Trophoblast cell (in vitro differentiated cells and primary cell): Measurements from ENCODE around the gene TARBP1.

ENCODE experiments used
- DNase-seq, 2 donors: peaks; one replicate each; pipeline ENCODE4 v3.0.0-alpha.2; 2016
- H2AFZ ChIP-seq: 2 replicates; pipeline ENCODE4 v1.6.1; 2013; ENCODE audit warnings: low read length, moderate library complexity, mild to moderate bottlenecking; ENCODE audit not compliant: insufficient read depth, poor library complexity
- H2AK5ac ChIP-seq: 2 replicates; pipeline ENCODE4 v1.6.1; 2013; ENCODE audit warnings: mild to moderate bottlenecking, low read length
- H2BK120ac ChIP-seq: 2 replicates; pipeline ENCODE4 v1.6.1; 2013; ENCODE audit warnings: low read length, mild to moderate bottlenecking, moderate library complexity; ENCODE audit not compliant: insufficient read depth, poor library complexity
- H2BK12ac ChIP-seq: 2 replicates; pipeline ENCODE4 v1.6.1; 2013; ENCODE audit warnings: mild to moderate bottlenecking, low read length, moderate library complexity
- H2BK5ac ChIP-seq: 2 replicates; pipeline ENCODE4 v1.6.1; 2013; ENCODE audit warnings: low read length, low read depth, moderate library complexity, mild to moderate bottlenecking; ENCODE audit not compliant: poor library complexity
- H3K14ac ChIP-seq: 2 replicates; pipeline ENCODE4 v1.6.1; 2013; ENCODE audit warnings: mild to moderate bottlenecking, low read length
- H3K18ac ChIP-seq: 2 replicates; pipeline ENCODE4 v1.6.1; 2013; ENCODE audit warnings: mild to moderate bottlenecking, low read length
- H3K23ac ChIP-seq: 2 replicates; pipeline ENCODE4 v1.6.1; 2013; ENCODE audit warnings: low read length
- H3K27ac ChIP-seq: 2 replicates; pipeline ENCODE4 v1.5.1; 2013; ENCODE audit warnings: low read depth, mild to moderate bottlenecking, inconsistent platforms, low read length, moderate library complexity
- H3K27me3 ChIP-seq: 2 replicates; pipeline ENCODE4 v1.6.1; 2013; ENCODE audit warnings: inconsistent platforms, mild to moderate bottlenecking, low read length, moderate library complexity; ENCODE audit not compliant: insufficient read depth
- H3K36me3 ChIP-seq, 2 experiments: 1 replicate in 1 of 2; 2 replicates in 1 of 2; pipeline ENCODE4 v1.6.1; 2013; ENCODE audit warnings: low read length in 2 of 2, mild to moderate bottlenecking in 2 of 2, moderate library complexity in 1 of 2; ENCODE audit not compliant: insufficient read depth in 2 of 2, control insufficient read depth in 1 of 2
- H3K4ac ChIP-seq: 2 replicates; pipeline ENCODE4 v1.6.1; 2013; ENCODE audit warnings: low read depth, mild to moderate bottlenecking, low read length, moderate library complexity
- H3K4me1 ChIP-seq, 2 experiments: 1 replicate in 1 of 2; 2 replicates in 1 of 2; pipeline ENCODE4 v1.6.1; 2013; ENCODE audit warnings: low read length in 2 of 2, mild to moderate bottlenecking in 2 of 2, moderate library complexity in 1 of 2; ENCODE audit not compliant: insufficient read depth in 2 of 2, control insufficient read depth in 1 of 2
- H3K4me2 ChIP-seq: 2 replicates; pipeline ENCODE4 v1.6.1; 2013; ENCODE audit warnings: inconsistent platforms, mild to moderate bottlenecking, low read length, moderate library complexity
- H3K4me3 ChIP-seq: 2 replicates; pipeline ENCODE4 v1.5.1; 2013; ENCODE audit warnings: mild to moderate bottlenecking, low read depth, low read length, inconsistent platforms
- H3K79me1 ChIP-seq: one replicate; pipeline ENCODE4 v1.6.1; 2013; ENCODE audit warnings: low read length
- H3K79me2 ChIP-seq: 2 replicates; pipeline ENCODE4 v1.6.1; 2013; ENCODE audit warnings: low read length, mild to moderate bottlenecking; ENCODE audit not compliant: control insufficient read depth, insufficient read depth, poor library complexity
- H3K9ac ChIP-seq: 2 replicates; pipeline ENCODE4 v1.6.1; 2013; ENCODE audit warnings: mild to moderate bottlenecking, low read length
- H3K9me3 ChIP-seq: 2 replicates; pipeline ENCODE4 v1.6.1; 2013; ENCODE audit warnings: low read depth, mild to moderate bottlenecking, control low read depth, inconsistent platforms, low read length; ENCODE audit not compliant: insufficient read depth
- H4K12ac ChIP-seq: 2 replicates; pipeline ENCODE4 v1.6.1; 2013; ENCODE audit warnings: low read depth, mild to moderate bottlenecking, low read length, moderate library complexity
- H4K8ac ChIP-seq: 2 replicates; pipeline ENCODE4 v1.6.1; 2013; ENCODE audit warnings: low read depth, mild to moderate bottlenecking, low read length, moderate library complexity
- H4K91ac ChIP-seq: one replicate; pipeline ENCODE4 v1.6.1; 2013; ENCODE audit warnings: low read depth, mild to moderate bottlenecking, low read length, moderate library complexity
- WGBS: extraction: QIAGEN DNeasy Blood & Tissue Kit; methylation state at CpG from one replicate; pipeline ENCODE4 v1.1.7; 2013; ENCODE audit warnings: missing lambda C conversion rate; ENCODE audit not compliant: insufficient read length, insufficient coverage; ENCODE audit errors: extremely low coverage; 5-methylcytosine and 5-hydroxymethylcytosine counted together

Gene TARBP1

GRCh38 chr1:234373064-234373958 lies 105.7 kb downstream of the TARBP1 start, which contains the start of gene COA6:
Gene COA6, plus strand, starts transcription at chr1:234373456. Its CDS starts 11 bp downstream, at chr1:234373467.
- Histone ChIP-seq H3K18ac (peak within 1 kb of the TSS; percentile 98), H4K91ac (peak within 1 kb of the TSS; percentile 97), H3K4me1 (peaks cover 0 to 4% of the 10 kb centered on the region in 2 experiments), H3K27ac (peak within 1 kb of the TSS; percentile 92), H3K4ac (peak within 1 kb of the TSS; percentile 91), H4K8ac (peak within 1 kb of the TSS; percentile 98), H4K12ac (peak within 1 kb of the TSS; percentile 90), H2BK120ac (peak within 1 kb of the TSS; percentile 92), H2AK5ac (no peak within 1 kb of the TSS), H3K27me3 (no peaks in the 10 kb centered on the region), H3K14ac (peak within 1 kb of the TSS; percentile 95), H3K9me3 (no peaks in the 10 kb centered on the region), H2BK5ac (peak within 1 kb of the TSS; percentile 96), H3K23ac (no peak within 1 kb of the TSS), H3K79me2 (peaks cover 8% of the 10 kb centered on the region), H3K36me3 (peaks cover 12 to 18% of the 10 kb centered on the region in 2 experiments), H3K79me1 (peaks cover 10% of the 10 kb centered on the region), H3K4me3 (peak within 1 kb of the TSS; percentile 94), H2AFZ (peak within 1 kb of the TSS; percentile 95), H3K4me2 (peak within 1 kb of the TSS; percentile 78), H2BK12ac (no peak within 1 kb of the TSS), H3K9ac (peak within 1 kb of the TSS; percentile 96)
- no CpG with 5 or more reads among the region's 62 CpGs for WGBS
- peak; percentile 87 to 97 for DNase-seq

- Histone ChIP-seq H2BK120ac (no peak overlapping the region), H3K9me3 (no peaks in the 10 kb centered on the region), H3K4me1 (peaks cover 0 to 4% of the 10 kb centered on the region in 2 experiments), H3K36me3 (peaks cover 6 to 11% of the 10 kb centered on the region in 2 experiments), H4K8ac (no peak overlapping the region), H4K12ac (no peak overlapping the region), H3K4me3 (no peak overlapping the region), H2AFZ (no peak overlapping the region), H3K14ac (no peak overlapping the region), H2AK5ac (no peak overlapping the region), H3K9ac (no peak overlapping the region), H3K79me2 (peaks cover 8% of the 10 kb centered on the region), H4K91ac (no peak overlapping the region), H3K4me2 (peak overlapping the region; percentile 55), H3K18ac (no peak overlapping the region), H3K79me1 (peaks cover 10% of the 10 kb centered on the region), H3K4ac (no peak overlapping the region), H3K27ac (no peak overlapping the region), H3K27me3 (no peaks in the 10 kb centered on the region), H2BK5ac (no peak overlapping the region), H2BK12ac (no peak overlapping the region), H3K23ac (no peak overlapping the region)
- no CpG with 5 or more reads among the region's 9 CpGs for WGBS
- no peak for DNase-seq
Observed at GRCh38 chr1:234372011-234372757, 106.8 kb downstream of the TARBP1 start.

GRCh38 chr1:234371414-234371813 lies 107.6 kb downstream of the TARBP1 start:
- H3K18ac ChIP-seq = no peak overlapping the region
- no peak overlapping the region for H4K12ac ChIP-seq
- no peak overlapping the region for H3K4me3 ChIP-seq
- H2AFZ ChIP-seq = no peak overlapping the region
- no peak overlapping the region for H2BK120ac ChIP-seq
- no peak overlapping the region for H3K27ac ChIP-seq
- no CpG with 5 or more reads among the region's 2 CpGs for WGBS
- H3K9ac ChIP-seq = no peak overlapping the region
- no peak for DNase-seq
- H3K79me2 ChIP-seq = peaks cover 8% of the 10 kb centered on the region
- no peak overlapping the region for H2BK5ac ChIP-seq
- no peaks in the 10 kb centered on the region for H3K9me3 ChIP-seq
- no peak overlapping the region for H3K4me2 ChIP-seq
- peaks cover 0 to 4% of the 10 kb centered on the region in 2 experiments for H3K4me1 ChIP-seq
- H2BK12ac ChIP-seq = no peak overlapping the region
- H3K27me3 ChIP-seq = no peaks in the 10 kb centered on the region
- no peak overlapping the region for H3K23ac ChIP-seq
- peaks cover 10% of the 10 kb centered on the region for H3K79me1 ChIP-seq
- H4K91ac ChIP-seq = no peak overlapping the region
- H3K36me3 ChIP-seq = peaks cover 5 to 6% of the 10 kb centered on the region in 2 experiments
- no peak overlapping the region for H4K8ac ChIP-seq
- H3K4ac ChIP-seq = no peak overlapping the region
- H3K14ac ChIP-seq = no peak overlapping the region
- H2AK5ac ChIP-seq = no peak overlapping the region

GRCh38 chr1:234369784-234370183 lies 109.2 kb downstream of the TARBP1 start:
- Histone ChIP-seq H2BK5ac (no peak overlapping the region), H3K4me2 (no peak overlapping the region), H3K4me3 (no peak overlapping the region), H3K27me3 (no peaks in the 10 kb centered on the region), H3K18ac (no peak overlapping the region), H3K79me1 (peaks cover 10% of the 10 kb centered on the region), H3K14ac (no peak overlapping the region), H2AFZ (no peak overlapping the region), H2AK5ac (no peak overlapping the region), H3K9ac (no peak overlapping the region), H3K79me2 (peaks cover 8% of the 10 kb centered on the region), H2BK120ac (no peak overlapping the region), H4K12ac (no peak overlapping the region), H3K23ac (no peak overlapping the region), H3K36me3 (no peaks in the 10 kb centered on the region), H3K9me3 (no peaks in the 10 kb centered on the region), H4K91ac (no peak overlapping the region), H4K8ac (no peak overlapping the region), H2BK12ac (no peak overlapping the region), H3K4ac (no peak overlapping the region), H3K4me1 (peaks cover 0 to 4% of the 10 kb centered on the region in 2 experiments), H3K27ac (no peak overlapping the region)
- DNase-seq = no peak
- no CpG with 5 or more reads among the region's 1 CpG for WGBS
